MM.1S (cell line): Measurements from ENCODE around the gene HFM1.
"Not testable (repeated sequence)": the region's sequence is repeated elsewhere in the genome, so short reads cannot be mapped to it uniquely, and the experiment has no call there.

Source experiments
- EZH2 ChIP-seq: fragments of 300-600 bp; sonication (generic); optimal IDR thresholded peaks from 2 replicates; pipeline ENCODE3; 2017; ENCODE audit warnings: low read depth, mild to moderate bottlenecking, antibody characterized with exemption, low read length, mixed read lengths
- EZH2phosphoT487 ChIP-seq: fragments of 300-600 bp; sonication (generic); IDR thresholded peaks from 2 replicates; pipeline ENCODE4 v1.6.1; 2018; ENCODE audit warnings: antibody characterized with exemption, low read length
- TF ChIP-seq, protein P1 (sequence below): fragments of 300-600 bp; sonication (generic); IDR thresholded peaks from 2 replicates; pipeline ENCODE4 v1.5.1; 2016; ENCODE audit warnings: antibody characterized with exemption, low read length, mixed read lengths

DNA sequence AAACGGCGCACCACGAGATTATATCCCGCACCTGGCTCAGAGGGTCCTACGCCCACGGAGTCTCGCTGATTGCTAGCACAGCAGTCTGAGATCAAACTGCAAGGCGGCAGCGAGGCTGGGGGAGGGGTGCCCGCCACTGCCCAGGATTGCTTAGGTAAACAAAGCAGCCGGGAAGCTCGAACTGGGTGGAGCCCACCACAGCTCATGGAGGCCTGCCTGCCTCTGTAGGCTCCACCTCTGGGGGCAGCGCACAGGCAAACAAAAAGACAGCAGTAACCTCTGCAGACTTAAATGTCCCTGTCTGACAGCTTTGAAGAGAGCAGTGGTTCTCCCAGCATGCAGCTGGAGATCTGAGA lies 117.7 kb downstream of the HFM1 start:
- TF ChIP-seq EZH2, EZH2phosphoT487: not testable (repeated sequence)
- TF ChIP-seq, protein P1, sequence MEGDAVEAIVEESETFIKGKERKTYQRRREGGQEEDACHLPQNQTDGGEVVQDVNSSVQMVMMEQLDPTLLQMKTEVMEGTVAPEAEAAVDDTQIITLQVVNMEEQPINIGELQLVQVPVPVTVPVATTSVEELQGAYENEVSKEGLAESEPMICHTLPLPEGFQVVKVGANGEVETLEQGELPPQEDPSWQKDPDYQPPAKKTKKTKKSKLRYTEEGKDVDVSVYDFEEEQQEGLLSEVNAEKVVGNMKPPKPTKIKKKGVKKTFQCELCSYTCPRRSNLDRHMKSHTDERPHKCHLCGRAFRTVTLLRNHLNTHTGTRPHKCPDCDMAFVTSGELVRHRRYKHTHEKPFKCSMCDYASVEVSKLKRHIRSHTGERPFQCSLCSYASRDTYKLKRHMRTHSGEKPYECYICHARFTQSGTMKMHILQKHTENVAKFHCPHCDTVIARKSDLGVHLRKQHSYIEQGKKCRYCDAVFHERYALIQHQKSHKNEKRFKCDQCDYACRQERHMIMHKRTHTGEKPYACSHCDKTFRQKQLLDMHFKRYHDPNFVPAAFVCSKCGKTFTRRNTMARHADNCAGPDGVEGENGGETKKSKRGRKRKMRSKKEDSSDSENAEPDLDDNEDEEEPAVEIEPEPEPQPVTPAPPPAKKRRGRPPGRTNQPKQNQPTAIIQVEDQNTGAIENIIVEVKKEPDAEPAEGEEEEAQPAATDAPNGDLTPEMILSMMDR: not testable (repeated sequence)
